HAP-1 (cell line): ENCODE measurements around the gene CCDC74A.
"Not testable (repeated sequence)": the region's sequence is repeated elsewhere in the genome, so short reads cannot be mapped to it uniquely, and the experiment has no call there.

Experiments
- DNase-seq, 2 experiments: peaks; one replicate each; pipeline ENCODE4 v3.0.0-alpha.2; 2016 to 2020; ENCODE audit warnings: low spot score in 2 of 2
- H3K27me3 ChIP-seq: fragments of 250-450 bp; sonication (Bioruptor Pico); 2 replicates; pipeline ENCODE4 v1.5.1; 2020; ENCODE audit warnings: low read depth, mild to moderate bottlenecking, moderate library complexity
- H3K36me3 ChIP-seq: fragments of 250-450 bp; sonication (Bioruptor Pico); replicated peaks from 2 replicates; pipeline ENCODE4 v1.5.1; 2020; ENCODE audit warnings: mild to moderate bottlenecking
- H3K4me1 ChIP-seq: fragments of 250-450 bp; sonication (Bioruptor Pico); 2 replicates; pipeline ENCODE4 v1.5.1; 2020; ENCODE audit warnings: mild to moderate bottlenecking
- H3K4me3 ChIP-seq: fragments of 250-450 bp; sonication (Bioruptor Pico); 2 replicates; pipeline ENCODE4 v1.5.1; 2020; ENCODE audit warnings: mild to moderate bottlenecking, moderate library complexity
- H3K9me3 ChIP-seq: fragments of 250-450 bp; sonication (Bioruptor Pico); 2 replicates; pipeline ENCODE4 v1.5.1; 2020; ENCODE audit warnings: mild to moderate bottlenecking, moderate library complexity
- in situ Hi-C: fragments of 300-500 bp; cut with MboI; formaldehyde crosslinking; loops from 3 replicates; pipeline ENCODE4 v1.14.3; 2020; ENCODE audit warnings: low sequenced_read_pairs, inconsistent platforms, mixed read lengths

Gene CCDC74A

GRCh38 chr2:131514408-131515166 is 13.1 kb upstream of the CCDC74A start:
- not testable (repeated sequence) for H3K27me3 ChIP-seq, H3K36me3 ChIP-seq, DNase-seq, H3K9me3 ChIP-seq, H3K4me3 ChIP-seq, H3K4me1 ChIP-seq
- in situ Hi-C loops: loop anchor here (25.0 kb wide), 1 partner anchor 377 kb away; no protein-coding TSS in a partner anchor

- not testable (repeated sequence) for H3K9me3 ChIP-seq, H3K36me3 ChIP-seq, H3K27me3 ChIP-seq, H3K4me1 ChIP-seq, DNase-seq, H3K4me3 ChIP-seq
- in situ Hi-C loops: loop anchor here (25.0 kb wide), 1 partner anchor 378 kb away; no protein-coding TSS in a partner anchor
Measured at GRCh38 chr2:131515235-131515634, 12.5 kb upstream of the CCDC74A start.

- Histone ChIP-seq H3K4me3 (no peak overlapping the region), H3K36me3 (no peaks in the 10 kb centered on the region), H3K4me1 (no peaks in the 10 kb centered on the region), H3K9me3 (no peaks in the 10 kb centered on the region), H3K27me3 (no peaks in the 10 kb centered on the region)
- DNase-seq: no peak
- in situ Hi-C loops: loop anchor here (25.0 kb wide), 1 partner anchor 379 kb away; no protein-coding TSS in a partner anchor
Measured at GRCh38 chr2:131516011-131516410, 11.7 kb upstream of the CCDC74A start.

- H3K4me1 ChIP-seq, H3K27me3 ChIP-seq, H3K36me3 ChIP-seq, H3K9me3 ChIP-seq, H3K4me3 ChIP-seq: not testable (repeated sequence)
- in situ Hi-C loops: loop anchor here (25.0 kb wide), 1 partner anchor 379 kb away; no protein-coding TSS in a partner anchor
- peak in 1 of 2 experiments; percentile 36 for DNase-seq
Measured at GRCh38 chr2:131516621-131517020, 11.1 kb upstream of the CCDC74A start.

- H3K4me3 ChIP-seq: no peak overlapping the region
- no peaks in the 10 kb centered on the region for H3K4me1 ChIP-seq
- no peaks in the 10 kb centered on the region for H3K36me3 ChIP-seq
- in situ Hi-C loops: loop anchor here (25.0 kb wide), 1 partner anchor 380 kb away; no protein-coding TSS in a partner anchor
- H3K27me3 ChIP-seq: no peaks in the 10 kb centered on the region
- no peaks in the 10 kb centered on the region for H3K9me3 ChIP-seq
- no peak for DNase-seq
Measured at GRCh38 chr2:131517106-131517831, 10.4 kb upstream of the CCDC74A start.

- not testable (repeated sequence) for H3K4me1 ChIP-seq, DNase-seq, H3K27me3 ChIP-seq, H3K9me3 ChIP-seq, H3K36me3 ChIP-seq, H3K4me3 ChIP-seq
- in situ Hi-C loops: loop anchor here (25.0 kb wide), 1 partner anchor 381 kb away; no protein-coding TSS in a partner anchor
Measured at GRCh38 chr2:131517856-131518255, 9.8 kb upstream of the CCDC74A start.

GRCh38 chr2:131518531-131518930 is 9.2 kb upstream of the CCDC74A start:
- H3K36me3 ChIP-seq, H3K27me3 ChIP-seq, DNase-seq, H3K4me1 ChIP-seq, H3K9me3 ChIP-seq, H3K4me3 ChIP-seq: not testable (repeated sequence)
- in situ Hi-C loops: loop anchor here (25.0 kb wide), 1 partner anchor 381 kb away; no protein-coding TSS in a partner anchor

- Histone ChIP-seq H3K4me1 (no peaks in the 10 kb centered on the region), H3K9me3 (no peaks in the 10 kb centered on the region), H3K27me3 (no peaks in the 10 kb centered on the region), H3K36me3 (no peaks in the 10 kb centered on the region), H3K4me3 (no peak overlapping the region)
- in situ Hi-C loops: loop anchor here (25.0 kb wide), 1 partner anchor 382 kb away; no protein-coding TSS in a partner anchor
- no peak for DNase-seq
Measured at GRCh38 chr2:131519466-131519865, 8.2 kb upstream of the CCDC74A start.

GRCh38 chr2:131519871-131520470 is 7.7 kb upstream of the CCDC74A start:
- H3K36me3 ChIP-seq, H3K27me3 ChIP-seq, H3K9me3 ChIP-seq, DNase-seq, H3K4me3 ChIP-seq, H3K4me1 ChIP-seq: not testable (repeated sequence)
- in situ Hi-C loops: loop anchor here (25.0 kb wide), 1 partner anchor 383 kb away; no protein-coding TSS in a partner anchor

- Histone ChIP-seq H3K9me3 (no peaks in the 10 kb centered on the region), H3K27me3 (no peaks in the 10 kb centered on the region), H3K4me3 (no peak overlapping the region), H3K4me1 (no peaks in the 10 kb centered on the region), H3K36me3 (no peaks in the 10 kb centered on the region)
- DNase-seq: no peak
- in situ Hi-C loops: loop anchor here (25.0 kb wide), 1 partner anchor 383 kb away; no protein-coding TSS in a partner anchor
Measured at GRCh38 chr2:131520526-131520925, 7.2 kb upstream of the CCDC74A start.

- in situ Hi-C loops: loop anchor here (25.0 kb wide), 1 partner anchor 384 kb away; no protein-coding TSS in a partner anchor
- not testable (repeated sequence) for H3K36me3 ChIP-seq, H3K4me1 ChIP-seq, H3K4me3 ChIP-seq, DNase-seq, H3K27me3 ChIP-seq, H3K9me3 ChIP-seq
Measured at GRCh38 chr2:131521524-131521923, 6.2 kb upstream of the CCDC74A start.

GRCh38 chr2:131521961-131522781 is 5.5 kb upstream of the CCDC74A start:
- in situ Hi-C loops: loop anchor here (25.0 kb wide), 1 partner anchor 385 kb away; no protein-coding TSS in a partner anchor

GRCh38 chr2:131525256-131525655 is 2.4 kb upstream of the CCDC74A start:
- H3K27me3 ChIP-seq, in situ Hi-C loops, DNase-seq, H3K4me1 ChIP-seq, H3K36me3 ChIP-seq, H3K9me3 ChIP-seq, H3K4me3 ChIP-seq: not testable (repeated sequence)

More at GRCh38 chr2:131521961-131522781, 5.5 kb upstream of the CCDC74A start:
- H3K36me3 ChIP-seq: no peaks in the 10 kb centered on the region
- no peaks in the 10 kb centered on the region for H3K9me3 ChIP-seq
- no peak overlapping the region for H3K4me3 ChIP-seq
- H3K27me3 ChIP-seq: no peaks in the 10 kb centered on the region
- H3K4me1 ChIP-seq: no peaks in the 10 kb centered on the region; the same call in 1 of the 2 replicates
- no peak for DNase-seq
